SK-N-SH treated with all-trans-retinoic acid at 6 μM for 48 hours (cell line): ENCODE results near the gene NANOGP8.

Source experiments
- ATAC-seq: fragments of 200-7000 bp; cut with Tn5 transposase; 3 replicates; pipeline ENCODE4 v1.9.1; 2020; ENCODE audit warnings: mild to moderate bottlenecking, moderate library complexity
- ARNTL ChIP-seq: fragments of 450-650 bp; formaldehyde crosslinking; IDR thresholded peaks from 2 replicates; pipeline ENCODE4 v1.5.0; 2020; ENCODE audit warnings: low read depth, mild to moderate bottlenecking, moderate library complexity, borderline replicate concordance
- BACH2 ChIP-seq: fragments of 250-450 bp; sonication (Bioruptor Pico); IDR thresholded peaks from 2 replicates; pipeline ENCODE4 v1.9.0; 2021; ENCODE audit warnings: mild to moderate bottlenecking, borderline replicate concordance
- CSDC2 ChIP-seq: fragments of 250-450 bp; sonication (Bioruptor Pico); IDR thresholded peaks from 2 replicates; pipeline ENCODE4 v1.5.0; 2020; ENCODE audit warnings: mild to moderate bottlenecking, moderate library complexity
- ESRRG ChIP-seq: fragments of 250-450 bp; sonication (Bioruptor Pico); IDR thresholded peaks from 2 replicates; pipeline ENCODE4 v1.6.1; 2021; ENCODE audit warnings: mild to moderate bottlenecking
- GLIS3 ChIP-seq: fragments of 250-450 bp; sonication (Bioruptor Pico); IDR thresholded peaks from 2 replicates; pipeline ENCODE4 v1.5.0; 2020; ENCODE audit warnings: mild to moderate bottlenecking, moderate library complexity
- OSR1 ChIP-seq: fragments of 250-450 bp; sonication (Bioruptor Pico); IDR thresholded peaks from 2 replicates; pipeline ENCODE4 v1.8.0; 2022; ENCODE audit warnings: moderate library complexity, mild to moderate bottlenecking, inconsistent platforms
- PPARA ChIP-seq: fragments of 250-450 bp; sonication (Bioruptor Pico); IDR thresholded peaks from 2 replicates; pipeline ENCODE4 v1.5.0; 2020; ENCODE audit warnings: mild to moderate bottlenecking, borderline replicate concordance
- RARB ChIP-seq: fragments of 250-450 bp; sonication (Bioruptor Pico); IDR thresholded peaks from 2 replicates; pipeline ENCODE4 v1.8.0; 2021; ENCODE audit warnings: mild to moderate bottlenecking, moderate library complexity
- SNAI2 ChIP-seq: fragments of 250-450 bp; sonication (Bioruptor Pico); IDR thresholded peaks from 2 replicates; pipeline ENCODE4 v1.5.0; 2020; ENCODE audit warnings: mild to moderate bottlenecking, moderate library complexity
- TCF4 ChIP-seq: fragments of 250-450 bp; sonication (Bioruptor Pico); IDR thresholded peaks from 2 replicates; pipeline ENCODE4 v1.8.0; 2021; ENCODE audit warnings: mild to moderate bottlenecking, moderate library complexity, borderline replicate concordance
- ZC3H10 ChIP-seq: fragments of 250-450 bp; sonication (Bioruptor Pico); IDR thresholded peaks from 2 replicates; pipeline ENCODE4 v1.5.1; 2021; ENCODE audit warnings: mild to moderate bottlenecking, moderate library complexity
- ZFP3 ChIP-seq: fragments of 250-450 bp; sonication (Bioruptor Pico); IDR thresholded peaks from 2 replicates; pipeline ENCODE4 v1.5.0; 2020; ENCODE audit warnings: mild to moderate bottlenecking, moderate library complexity
- ZFP30 ChIP-seq: fragments of 450-650 bp; formaldehyde crosslinking; IDR thresholded peaks from 2 replicates; pipeline ENCODE4 v1.5.0; 2022; ENCODE audit warnings: mild to moderate bottlenecking, moderate library complexity
- ZNF565 ChIP-seq: fragments of 450-650 bp; formaldehyde crosslinking; conservative IDR thresholded peaks from 2 replicates; pipeline ENCODE4 v1.5.0; 2020; ENCODE audit warnings: low read depth, mild to moderate bottlenecking, moderate library complexity
- ZNF70 ChIP-seq: fragments of 450-650 bp; formaldehyde crosslinking; IDR thresholded peaks from 2 replicates; pipeline ENCODE4 v1.5.0; 2020; ENCODE audit warnings: mild to moderate bottlenecking, moderate library complexity
- ZNF8 ChIP-seq: fragments of 450-650 bp; formaldehyde crosslinking; IDR thresholded peaks from 2 replicates; pipeline ENCODE4 v1.5.0; 2020; ENCODE audit warnings: mild to moderate bottlenecking, moderate library complexity
- TF ChIP-seq, protein P1 (sequence below): fragments of 250-450 bp; sonication (Bioruptor Pico); IDR thresholded peaks from 2 replicates; pipeline ENCODE4 v1.5.1; 2021; ENCODE audit warnings: mild to moderate bottlenecking, moderate library complexity
- TF ChIP-seq, protein P2 (sequence below): fragments of 250-450 bp; sonication (Bioruptor Pico); IDR thresholded peaks from 2 replicates; pipeline ENCODE4 v1.8.0; 2020; ENCODE audit warnings: mild to moderate bottlenecking, moderate library complexity, borderline replicate concordance
- TF ChIP-seq, protein P3 (sequence below): fragments of 250-450 bp; sonication (Bioruptor Pico); IDR thresholded peaks from 2 replicates; pipeline ENCODE4 v1.5.0; 2020; ENCODE audit warnings: mild to moderate bottlenecking, moderate library complexity
- TF ChIP-seq, protein P4 (sequence below): fragments of 250-450 bp; sonication (Bioruptor Pico); IDR thresholded peaks from 2 replicates; pipeline ENCODE4 v1.8.0; 2021; ENCODE audit warnings: low read depth, mild to moderate bottlenecking, moderate library complexity, borderline replicate concordance

The NANOGP8 gene

DNA sequence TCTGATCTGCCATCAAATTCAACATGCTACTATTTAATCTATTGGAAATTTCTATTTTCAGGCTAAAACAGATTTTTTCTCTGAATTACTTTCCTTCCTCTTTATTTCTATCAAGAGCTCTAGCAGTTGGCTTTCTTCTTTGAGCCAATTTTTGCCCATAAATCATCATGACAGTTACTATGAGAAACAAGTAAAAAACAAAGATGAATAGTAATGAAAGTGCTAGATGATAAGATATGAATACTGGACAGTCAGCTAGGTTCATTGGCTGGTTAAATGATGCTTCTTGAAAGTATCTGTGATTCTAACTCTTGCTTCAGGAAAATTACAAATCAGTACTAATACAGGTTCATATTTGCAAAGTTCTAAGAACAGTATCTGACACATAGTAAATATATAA, 38.6 kb upstream of the NANOGP8 start:
- TF ChIP-seq ZFP30 (CRISPR knock-in tag) (no peak), ZNF70 (CRISPR knock-in tag) (no peak), ZNF8 (CRISPR knock-in tag) (no peak), RARB (no peak), ZC3H10 (CRISPR knock-in tag) (no peak), PPARA (no peak), CSDC2 (CRISPR knock-in tag) (no peak), SNAI2 (CRISPR knock-in tag) (no peak), GLIS3 (CRISPR knock-in tag) (no peak), ZFP3 (CRISPR knock-in tag) (no peak), ZNF565 (CRISPR knock-in tag) (no peak), OSR1 (CRISPR knock-in tag) (no peak)
- TF ChIP-seq, protein P1, sequence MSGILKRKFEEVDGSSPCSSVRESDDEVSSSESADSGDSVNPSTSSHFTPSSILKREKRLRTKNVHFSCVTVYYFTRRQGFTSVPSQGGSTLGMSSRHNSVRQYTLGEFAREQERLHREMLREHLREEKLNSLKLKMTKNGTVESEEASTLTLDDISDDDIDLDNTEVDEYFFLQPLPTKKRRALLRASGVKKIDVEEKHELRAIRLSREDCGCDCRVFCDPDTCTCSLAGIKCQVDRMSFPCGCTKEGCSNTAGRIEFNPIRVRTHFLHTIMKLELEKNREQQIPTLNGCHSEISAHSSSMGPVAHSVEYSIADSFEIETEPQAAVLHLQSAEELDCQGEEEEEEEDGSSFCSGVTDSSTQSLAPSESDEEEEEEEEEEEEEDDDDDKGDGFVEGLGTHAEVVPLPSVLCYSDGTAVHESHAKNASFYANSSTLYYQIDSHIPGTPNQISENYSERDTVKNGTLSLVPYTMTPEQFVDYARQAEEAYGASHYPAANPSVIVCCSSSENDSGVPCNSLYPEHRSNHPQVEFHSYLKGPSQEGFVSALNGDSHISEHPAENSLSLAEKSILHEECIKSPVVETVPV = no peak
- TF ChIP-seq, protein P2, sequence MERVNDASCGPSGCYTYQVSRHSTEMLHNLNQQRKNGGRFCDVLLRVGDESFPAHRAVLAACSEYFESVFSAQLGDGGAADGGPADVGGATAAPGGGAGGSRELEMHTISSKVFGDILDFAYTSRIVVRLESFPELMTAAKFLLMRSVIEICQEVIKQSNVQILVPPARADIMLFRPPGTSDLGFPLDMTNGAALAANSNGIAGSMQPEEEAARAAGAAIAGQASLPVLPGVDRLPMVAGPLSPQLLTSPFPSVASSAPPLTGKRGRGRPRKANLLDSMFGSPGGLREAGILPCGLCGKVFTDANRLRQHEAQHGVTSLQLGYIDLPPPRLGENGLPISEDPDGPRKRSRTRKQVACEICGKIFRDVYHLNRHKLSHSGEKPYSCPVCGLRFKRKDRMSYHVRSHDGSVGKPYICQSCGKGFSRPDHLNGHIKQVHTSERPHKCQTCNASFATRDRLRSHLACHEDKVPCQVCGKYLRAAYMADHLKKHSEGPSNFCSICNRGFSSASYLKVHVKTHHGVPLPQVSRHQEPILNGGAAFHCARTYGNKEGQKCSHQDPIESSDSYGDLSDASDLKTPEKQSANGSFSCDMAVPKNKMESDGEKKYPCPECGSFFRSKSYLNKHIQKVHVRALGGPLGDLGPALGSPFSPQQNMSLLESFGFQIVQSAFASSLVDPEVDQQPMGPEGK = no peak
- TF ChIP-seq, protein P3, sequence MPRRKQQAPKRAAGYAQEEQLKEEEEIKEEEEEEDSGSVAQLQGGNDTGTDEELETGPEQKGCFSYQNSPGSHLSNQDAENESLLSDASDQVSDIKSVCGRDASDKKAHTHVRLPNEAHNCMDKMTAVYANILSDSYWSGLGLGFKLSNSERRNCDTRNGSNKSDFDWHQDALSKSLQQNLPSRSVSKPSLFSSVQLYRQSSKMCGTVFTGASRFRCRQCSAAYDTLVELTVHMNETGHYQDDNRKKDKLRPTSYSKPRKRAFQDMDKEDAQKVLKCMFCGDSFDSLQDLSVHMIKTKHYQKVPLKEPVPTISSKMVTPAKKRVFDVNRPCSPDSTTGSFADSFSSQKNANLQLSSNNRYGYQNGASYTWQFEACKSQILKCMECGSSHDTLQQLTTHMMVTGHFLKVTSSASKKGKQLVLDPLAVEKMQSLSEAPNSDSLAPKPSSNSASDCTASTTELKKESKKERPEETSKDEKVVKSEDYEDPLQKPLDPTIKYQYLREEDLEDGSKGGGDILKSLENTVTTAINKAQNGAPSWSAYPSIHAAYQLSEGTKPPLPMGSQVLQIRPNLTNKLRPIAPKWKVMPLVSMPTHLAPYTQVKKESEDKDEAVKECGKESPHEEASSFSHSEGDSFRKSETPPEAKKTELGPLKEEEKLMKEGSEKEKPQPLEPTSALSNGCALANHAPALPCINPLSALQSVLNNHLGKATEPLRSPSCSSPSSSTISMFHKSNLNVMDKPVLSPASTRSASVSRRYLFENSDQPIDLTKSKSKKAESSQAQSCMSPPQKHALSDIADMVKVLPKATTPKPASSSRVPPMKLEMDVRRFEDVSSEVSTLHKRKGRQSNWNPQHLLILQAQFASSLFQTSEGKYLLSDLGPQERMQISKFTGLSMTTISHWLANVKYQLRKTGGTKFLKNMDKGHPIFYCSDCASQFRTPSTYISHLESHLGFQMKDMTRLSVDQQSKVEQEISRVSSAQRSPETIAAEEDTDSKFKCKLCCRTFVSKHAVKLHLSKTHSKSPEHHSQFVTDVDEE (CRISPR knock-in tag) = no peak
- no peak for ATAC-seq

DNA sequence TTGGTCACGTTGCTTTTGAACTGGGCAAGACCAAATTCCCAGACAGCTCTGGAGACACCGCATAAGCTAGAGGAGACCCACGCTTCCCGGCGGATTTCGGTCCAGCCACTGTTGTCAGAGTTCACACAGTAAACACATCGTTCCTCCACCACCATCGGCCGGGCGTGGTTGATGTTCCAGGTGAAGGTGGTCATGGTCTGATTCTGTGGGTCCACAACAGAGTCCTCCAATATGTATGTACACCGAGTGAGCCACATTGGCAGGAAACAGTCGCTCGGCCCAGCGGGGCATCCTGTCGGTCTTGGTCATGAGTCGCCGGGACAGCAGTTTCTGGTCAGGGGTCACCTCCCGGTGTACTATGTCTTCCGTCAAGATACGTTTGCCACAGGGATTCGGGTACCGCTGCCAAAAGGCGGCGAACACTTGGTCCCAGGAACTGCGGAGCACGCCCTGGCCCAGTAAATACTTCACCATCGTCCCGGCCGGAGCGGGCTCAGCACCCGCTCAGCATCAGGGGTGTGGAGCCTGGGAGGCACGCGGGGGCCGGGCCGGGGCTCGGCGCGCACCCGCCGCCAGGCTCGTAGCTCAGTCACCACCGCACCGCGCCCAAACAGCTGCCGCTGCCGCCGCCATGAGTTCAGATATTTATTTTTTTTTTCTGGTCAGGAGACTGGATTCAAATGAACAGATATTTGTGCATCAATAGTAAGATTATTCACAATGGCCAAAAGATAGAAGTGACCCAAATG, 36.7 kb upstream of the NANOGP8 start:
- TF ChIP-seq, protein P1 = no peak
- TF ChIP-seq SNAI2 (CRISPR knock-in tag) (no peak), ESRRG (CRISPR knock-in tag) (no peak), ZNF70 (CRISPR knock-in tag) (no peak)
- ATAC-seq = no peak

DNA sequence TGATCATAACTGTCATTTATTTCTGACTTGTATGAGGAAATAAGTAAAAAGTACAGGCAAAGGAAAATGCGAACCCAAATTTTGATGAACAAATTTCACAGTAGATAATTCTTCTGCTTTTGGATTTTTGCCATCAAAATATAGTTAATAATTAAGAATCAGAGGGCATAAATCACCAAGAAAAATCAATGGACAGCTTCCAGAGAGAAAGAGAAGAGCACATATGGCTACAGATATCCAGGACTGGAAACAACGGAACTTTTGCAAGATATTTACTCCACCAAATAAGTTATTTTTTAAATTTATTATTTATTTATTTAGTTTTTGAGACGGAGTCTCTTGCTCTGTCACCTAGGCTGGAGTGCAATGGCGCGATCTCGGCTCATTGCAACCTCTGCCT, 35.1 kb upstream of the NANOGP8 start:
- ATAC-seq = no peak

More for the DNA sequence above, 35.1 kb upstream of the NANOGP8 start:
- TF ChIP-seq OSR1 (CRISPR knock-in tag) (no peak), ZFP30 (CRISPR knock-in tag) (no peak), ZNF70 (CRISPR knock-in tag) (no peak), ESRRG (CRISPR knock-in tag) (no peak), SNAI2 (CRISPR knock-in tag) (no peak), ZFP3 (CRISPR knock-in tag) (no peak), ARNTL (CRISPR knock-in tag) (no peak), TCF4 (CRISPR knock-in tag) (no peak), CSDC2 (CRISPR knock-in tag) (no peak), BACH2 (no peak), ZNF8 (CRISPR knock-in tag) (no peak)
- TF ChIP-seq, protein P3 (CRISPR knock-in tag) = no peak
- TF ChIP-seq, protein P1 = no peak
- TF ChIP-seq, protein P4, sequence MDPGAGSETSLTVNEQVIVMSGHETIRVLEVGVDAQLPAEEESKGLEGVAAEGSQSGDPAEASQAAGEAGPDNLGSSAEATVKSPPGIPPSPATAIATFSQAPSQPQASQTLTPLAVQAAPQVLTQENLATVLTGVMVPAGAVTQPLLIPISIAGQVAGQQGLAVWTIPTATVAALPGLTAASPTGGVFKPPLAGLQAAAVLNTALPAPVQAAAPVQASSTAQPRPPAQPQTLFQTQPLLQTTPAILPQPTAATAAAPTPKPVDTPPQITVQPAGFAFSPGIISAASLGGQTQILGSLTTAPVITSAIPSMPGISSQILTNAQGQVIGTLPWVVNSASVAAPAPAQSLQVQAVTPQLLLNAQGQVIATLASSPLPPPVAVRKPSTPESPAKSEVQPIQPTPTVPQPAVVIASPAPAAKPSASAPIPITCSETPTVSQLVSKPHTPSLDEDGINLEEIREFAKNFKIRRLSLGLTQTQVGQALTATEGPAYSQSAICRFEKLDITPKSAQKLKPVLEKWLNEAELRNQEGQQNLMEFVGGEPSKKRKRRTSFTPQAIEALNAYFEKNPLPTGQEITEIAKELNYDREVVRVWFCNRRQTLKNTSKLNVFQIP (CRISPR knock-in tag) = no peak
